GM12874 (cell line): ENCODE results near the gene DTD1.

ENCODE experiments used
- CTCF ChIP-seq: IDR thresholded peaks from 2 replicates; pipeline ENCODE4 v1.5.1; 2011; ENCODE audit warnings: low read depth, mild to moderate bottlenecking, control low read depth, low read length, moderate library complexity; ENCODE audit not compliant: insufficient read depth

DTD1 gene

GRCh38 chr20:18721551-18722115, 133.8 kb downstream of the DTD1 start:
- no peak for TF ChIP-seq CTCF

GRCh38 chr20:18722371-18722770, 134.5 kb downstream of the DTD1 start:
- no peak for TF ChIP-seq CTCF

- no peak for TF ChIP-seq CTCF
These were observed 136.2 kb downstream of the DTD1 start for GRCh38 chr20:18724077-18724476.

GRCh38 chr20:18724788-18725464, 137.1 kb downstream of the DTD1 start:
- TF ChIP-seq CTCF, result no peak

- no peak for TF ChIP-seq CTCF
These were observed 139.2 kb downstream of the DTD1 start for GRCh38 chr20:18727032-18727508.

GRCh38 chr20:18728165-18728869, 140.5 kb downstream of the DTD1 start:
- no peak for TF ChIP-seq CTCF

- TF ChIP-seq CTCF, result no peak
These were observed 141.0 kb downstream of the DTD1 start for GRCh38 chr20:18728870-18729224.
